ENCODE data around the gene IGFBPL1.

GRCh38 chr9:38394416-38394815 is 29.8 kb downstream of the IGFBPL1 start:
- TF ChIP-seq EZH2phosphoT487 (IDR thresholded peaks at IDR 0.05; ENCODE audit: borderline replicate concordance, low read depth, low read length) (no peak), CTCF (conservative IDR thresholded peaks at IDR 0.05; ENCODE audit: low read length) (no peak)
